ENCODE results near the gene PTPN9. TPM values are rescaled to one million over a fixed set of nuclear protein-coding genes. Genes with fewer than 3 reads are reported as not detected.
"Not testable (repeated sequence)": the region's sequence is repeated elsewhere in the genome, so short reads cannot be mapped to it uniquely, and the experiment has no call there.

PTPN9 gene
- total and polyA plus RNA-seq, 2 of the 4 experiments (the other 2 are of a cell fraction): 26.5 to 38.9 TPM

- ChIA-PET POLR2A (ENCODE audit: unreplicated experiment) (interaction anchor here (0.6 kb wide), 1 partner anchor 32 kb away, joined by 14 read pairs; no protein-coding TSS in a partner anchor), CTCF (interaction anchor here (0.6 to 2.8 kb wide), 2 partner anchors 12 to 365 kb away, joined by 3 to 12 read pairs; no protein-coding TSS in a partner anchor)
- Histone ChIP-seq H3K9ac (ENCODE audit: low read depth, low read length) (no peak overlapping the region), H2BK20ac (ENCODE audit: low read depth, low read length) (no peak overlapping the region), H4K20me1 (ENCODE audit: insufficient read depth, low read length) (peaks cover 62% of the 10 kb centered on the region), H2BK120ac (ENCODE audit: low read depth, low read length) (no peak overlapping the region), H4K5ac (ENCODE audit: low read depth, low read length) (no peak overlapping the region), H3K4ac (ENCODE audit: low read depth, low read length) (no peak overlapping the region), H3K4me3 (ENCODE audit: insufficient read depth, low read depth, low read length) (no peak overlapping the region), H3K4me1 (ENCODE audit: control insufficient read depth, insufficient read depth, low read length) (peaks cover 5% of the 10 kb centered on the region), H3K36me3 (ENCODE audit: control insufficient read depth, insufficient read depth, low read length) (no peaks in the 10 kb centered on the region), H3K27me3 (ENCODE audit: control insufficient read depth, insufficient read depth, low read length) (no peaks in the 10 kb centered on the region), H2BK5ac (ENCODE audit: low read depth, low read length, poor library complexity, severe bottlenecking) (no peak overlapping the region), H4K8ac (ENCODE audit: low read depth in 2 of 2, low read length in 2 of 2) (no peak overlapping the region), H2AFZ (replicated peaks; ENCODE audit: low read length, poor library complexity) (no peak overlapping the region), H3K79me1 (ENCODE audit: low read depth in 1 of 2, low read length in 2 of 2) (peaks cover 15 to 65% of the 10 kb centered on the region in 2 experiments), H2AK5ac (ENCODE audit: low read depth, low read length) (no peak overlapping the region), H3K27ac (ENCODE audit: insufficient read depth, low read length) (no peak overlapping the region), H2BK15ac (ENCODE audit: low read depth, low read length) (no peak overlapping the region), H4K91ac (ENCODE audit: insufficient read depth, low read depth, low read length) (no peak overlapping the region), H3K18ac (ENCODE audit: low read depth, low read length) (no peak overlapping the region), H3K23ac (ENCODE audit: low read depth, low read length) (peak overlapping the region; percentile 11; the same call in 1 of the 2 replicates), H3K9me1 (ENCODE audit: insufficient read depth, low read length) (peaks cover 11% of the 10 kb centered on the region), H3K56ac (ENCODE audit: extremely low read depth, insufficient read depth, low read length) (no peak overlapping the region), H3K4me2 (ENCODE audit: low read depth, low read length) (no peak overlapping the region), H3K9me3 (ENCODE audit: control insufficient read depth, insufficient read depth, low read length) (no peaks in the 10 kb centered on the region), H3K14ac (replicated peaks; ENCODE audit: low read depth, low read length) (no peak overlapping the region), H2AK9ac (replicated peaks; ENCODE audit: low read depth, low read length, poor library complexity) (no peak overlapping the region)
- no TSS peak for BruUV-seq (replicated peaks)
- no peak for DNase-seq
- in situ Hi-C loops (cut with MboI; ENCODE audit: low sequenced_read_pairs): no loop called here
- dilution Hi-C loops (cut with HindIII; ENCODE audit: low sequenced_read_pairs, unreplicated experiment): no loop called here
- WGBS, 2 experiments (ENCODE audit: extremely low coverage in 2 of 2, insufficient read length in 1 of 2): no CpG with 5 or more reads among the region's 2 CpGs
- no peak for ATAC-seq (ENCODE audit: low read depth)
- TF ChIP-seq SMC3 (IDR thresholded peaks at IDR 0.05; ENCODE audit: low read depth, low read length) (no peak), RCOR1 (IDR thresholded peaks at IDR 0.05; ENCODE audit: insufficient replicate concordance, low read length) (no peak), FOS (IDR thresholded peaks at IDR 0.05; ENCODE audit: low read depth, low read length) (no peak), MAFK (IDR thresholded peaks at IDR 0.05; ENCODE audit: low read depth, low read length) (no peak), CHD1 (IDR thresholded peaks at IDR 0.05; ENCODE audit: low read depth, low read length) (no peak)
- TF ChIP-seq, protein P1, sequence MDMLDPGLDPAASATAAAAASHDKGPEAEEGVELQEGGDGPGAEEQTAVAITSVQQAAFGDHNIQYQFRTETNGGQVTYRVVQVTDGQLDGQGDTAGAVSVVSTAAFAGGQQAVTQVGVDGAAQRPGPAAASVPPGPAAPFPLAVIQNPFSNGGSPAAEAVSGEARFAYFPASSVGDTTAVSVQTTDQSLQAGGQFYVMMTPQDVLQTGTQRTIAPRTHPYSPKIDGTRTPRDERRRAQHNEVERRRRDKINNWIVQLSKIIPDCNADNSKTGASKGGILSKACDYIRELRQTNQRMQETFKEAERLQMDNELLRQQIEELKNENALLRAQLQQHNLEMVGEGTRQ (IDR thresholded peaks at IDR 0.05; ENCODE audit: low read depth, low read length): no peak
- intact Hi-C loops (cut with micrococcal nuclease): no loop called here
Measured at GRCh38 chr15:75544359-75544758, 34.8 kb downstream of the PTPN9 start.

GRCh38 chr15:75542949-75543545, 36.1 kb downstream of the PTPN9 start:
- H3K4me1 ChIP-seq (ENCODE audit: control insufficient read depth, insufficient read depth, low read length); DNase-seq; H4K8ac ChIP-seq (ENCODE audit: low read depth in 2 of 2, low read length in 2 of 2); H3K27me3 ChIP-seq (ENCODE audit: control insufficient read depth, insufficient read depth, low read length); H3K4me3 ChIP-seq (ENCODE audit: insufficient read depth, low read depth, low read length); POLR2A ChIA-PET (ENCODE audit: unreplicated experiment); dilution Hi-C loops (cut with HindIII; ENCODE audit: low sequenced_read_pairs, unreplicated experiment); H4K5ac ChIP-seq (ENCODE audit: low read depth, low read length); H2BK20ac ChIP-seq (ENCODE audit: low read depth, low read length); H3K9me3 ChIP-seq (ENCODE audit: control insufficient read depth, insufficient read depth, low read length); H3K9ac ChIP-seq (ENCODE audit: low read depth, low read length); H3K23ac ChIP-seq (ENCODE audit: low read depth, low read length); in situ Hi-C loops (cut with MboI; ENCODE audit: low sequenced_read_pairs); H2AFZ ChIP-seq (replicated peaks; ENCODE audit: low read length, poor library complexity); H3K18ac ChIP-seq (ENCODE audit: low read depth, low read length); H3K4me2 ChIP-seq (ENCODE audit: low read depth, low read length); H2AK5ac ChIP-seq (ENCODE audit: low read depth, low read length); H2AK9ac ChIP-seq (replicated peaks; ENCODE audit: low read depth, low read length, poor library complexity); H2BK15ac ChIP-seq (ENCODE audit: low read depth, low read length); H3K14ac ChIP-seq (replicated peaks; ENCODE audit: low read depth, low read length); H3K27ac ChIP-seq (ENCODE audit: insufficient read depth, low read length); intact Hi-C loops (cut with micrococcal nuclease); H3K4ac ChIP-seq (ENCODE audit: low read depth, low read length); H2BK120ac ChIP-seq (ENCODE audit: low read depth, low read length); H2BK5ac ChIP-seq (ENCODE audit: low read depth, low read length, poor library complexity, severe bottlenecking); H4K91ac ChIP-seq (ENCODE audit: insufficient read depth, low read depth, low read length); BruUV-seq (replicated peaks); ATAC-seq (ENCODE audit: low read depth); H3K36me3 ChIP-seq (ENCODE audit: control insufficient read depth, insufficient read depth, low read length): not testable (repeated sequence)
- Histone ChIP-seq H3K56ac (ENCODE audit: extremely low read depth, insufficient read depth, low read length) (0 out of 2 replicates have a peak overlapping the region, but pooled peaks have one; percentile 21), H4K20me1 (ENCODE audit: insufficient read depth, low read length) (peaks cover 66% of the 10 kb centered on the region), H3K79me1 (ENCODE audit: low read depth in 1 of 2, low read length in 2 of 2) (peaks cover 15 to 66% of the 10 kb centered on the region in 2 experiments), H3K9me1 (ENCODE audit: insufficient read depth, low read length) (peaks cover 11% of the 10 kb centered on the region)
- CTCF ChIA-PET: interaction anchor here (2.8 kb wide), 1 partner anchor 11 kb away, joined by 12 read pairs; no protein-coding TSS in a partner anchor
- no CpG with 5 or more reads among the region's 6 CpGs for WGBS, 2 experiments (ENCODE audit: extremely low coverage in 2 of 2, insufficient read length in 1 of 2)
